GM12873 (cell line): Measurements from ENCODE around the gene BICC1.

Source experiments
- TF ChIP-seq, protein P1 (sequence below): IDR thresholded peaks from 2 replicates; pipeline ENCODE4 v1.5.1; 2012; ENCODE audit warnings: low read depth, mild to moderate bottlenecking, moderate library complexity, low read length, control low read depth; ENCODE audit not compliant: insufficient read depth; ENCODE audit errors: missing control alignments

BICC1 gene

DNA sequence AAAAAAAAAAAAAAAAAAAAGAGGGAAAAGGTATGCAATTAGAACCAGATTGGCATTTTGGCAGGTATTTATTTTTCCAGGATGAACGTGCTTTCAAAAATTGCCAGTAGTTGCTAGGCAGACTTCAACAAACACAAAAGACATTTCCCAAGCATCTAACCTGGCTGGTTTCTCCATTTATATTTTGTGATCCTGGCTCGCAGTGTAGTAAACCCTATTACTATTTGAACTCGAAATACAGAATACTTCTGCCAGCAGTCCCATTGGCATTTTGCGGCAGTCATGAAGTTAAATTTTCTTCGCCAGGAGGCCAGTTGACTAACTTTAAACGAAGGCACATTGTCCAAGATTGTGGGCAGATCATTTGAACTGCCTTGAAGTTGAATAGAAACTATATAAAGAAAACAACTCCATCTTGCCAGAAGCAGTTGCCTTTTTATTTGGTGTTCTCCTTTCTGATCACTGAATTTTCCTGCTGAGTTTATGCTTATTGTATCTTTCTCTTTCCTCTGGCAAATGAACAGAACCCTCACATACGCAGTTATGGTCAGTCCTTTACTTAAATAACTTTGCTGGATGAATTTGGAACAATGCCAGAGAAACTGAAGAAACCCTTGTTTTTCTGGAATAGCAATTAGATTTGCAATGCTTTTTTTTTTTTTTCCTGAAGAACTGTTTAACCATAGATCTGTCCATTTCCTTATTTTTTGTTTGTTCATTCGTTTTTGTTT, 132.9 kb downstream of the BICC1 start:
- TF ChIP-seq, protein P1, sequence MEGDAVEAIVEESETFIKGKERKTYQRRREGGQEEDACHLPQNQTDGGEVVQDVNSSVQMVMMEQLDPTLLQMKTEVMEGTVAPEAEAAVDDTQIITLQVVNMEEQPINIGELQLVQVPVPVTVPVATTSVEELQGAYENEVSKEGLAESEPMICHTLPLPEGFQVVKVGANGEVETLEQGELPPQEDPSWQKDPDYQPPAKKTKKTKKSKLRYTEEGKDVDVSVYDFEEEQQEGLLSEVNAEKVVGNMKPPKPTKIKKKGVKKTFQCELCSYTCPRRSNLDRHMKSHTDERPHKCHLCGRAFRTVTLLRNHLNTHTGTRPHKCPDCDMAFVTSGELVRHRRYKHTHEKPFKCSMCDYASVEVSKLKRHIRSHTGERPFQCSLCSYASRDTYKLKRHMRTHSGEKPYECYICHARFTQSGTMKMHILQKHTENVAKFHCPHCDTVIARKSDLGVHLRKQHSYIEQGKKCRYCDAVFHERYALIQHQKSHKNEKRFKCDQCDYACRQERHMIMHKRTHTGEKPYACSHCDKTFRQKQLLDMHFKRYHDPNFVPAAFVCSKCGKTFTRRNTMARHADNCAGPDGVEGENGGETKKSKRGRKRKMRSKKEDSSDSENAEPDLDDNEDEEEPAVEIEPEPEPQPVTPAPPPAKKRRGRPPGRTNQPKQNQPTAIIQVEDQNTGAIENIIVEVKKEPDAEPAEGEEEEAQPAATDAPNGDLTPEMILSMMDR, result no peak

DNA sequence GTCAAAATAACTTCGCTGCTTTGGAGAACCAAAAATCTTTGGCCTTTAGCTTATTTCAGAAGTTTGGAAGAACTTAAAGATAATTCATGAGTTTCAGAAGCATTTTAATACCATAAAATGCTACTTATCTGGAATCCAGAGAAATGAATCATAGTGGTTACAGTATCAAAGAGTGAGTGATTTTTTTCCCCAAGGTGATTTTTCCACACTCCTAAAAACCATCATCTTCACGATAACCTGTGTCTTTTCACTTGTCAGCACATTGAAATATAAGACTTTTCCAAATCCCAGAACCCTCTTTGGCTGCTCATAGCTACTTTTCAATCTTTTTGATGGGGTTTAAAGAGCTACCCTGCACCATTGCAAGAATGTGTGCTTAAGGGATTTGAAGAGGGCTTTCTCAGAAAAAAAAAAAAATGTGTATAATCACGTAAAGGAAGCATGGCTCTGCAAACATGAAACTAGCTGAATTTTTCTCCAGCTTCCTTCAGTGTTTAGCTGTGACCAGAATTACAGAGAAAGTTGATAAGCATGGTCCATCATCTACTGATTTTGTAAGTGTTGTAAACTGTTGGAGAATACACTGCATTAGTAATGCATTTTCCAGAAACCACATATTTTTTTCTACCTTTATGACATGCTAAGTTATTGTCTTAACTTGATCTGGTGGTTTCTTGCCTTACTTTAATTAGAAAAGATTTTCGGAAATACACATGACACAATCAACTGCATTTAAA, 134.9 kb downstream of the BICC1 start:
- TF ChIP-seq, protein P1, result no peak

DNA sequence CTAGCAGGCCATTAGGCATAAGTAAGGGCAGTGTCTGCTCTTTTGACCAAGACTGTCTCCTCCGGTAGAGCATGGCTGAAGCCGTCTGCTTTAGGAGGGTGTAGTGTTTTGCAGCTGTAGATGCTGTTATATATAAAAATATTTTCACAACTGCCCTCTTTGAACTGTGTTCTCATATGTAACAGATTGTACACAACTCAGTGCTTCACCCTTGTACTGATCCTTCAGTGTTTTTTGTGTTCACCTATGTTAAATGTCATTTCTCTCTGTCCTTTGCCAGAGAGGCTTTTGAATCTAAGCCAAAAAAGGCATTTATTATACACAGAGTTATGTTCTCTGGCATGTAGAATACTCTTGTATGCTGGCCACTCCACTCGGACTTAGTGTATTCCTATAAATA, 135.5 kb downstream of the BICC1 start:
- TF ChIP-seq, protein P1, result no peak

DNA sequence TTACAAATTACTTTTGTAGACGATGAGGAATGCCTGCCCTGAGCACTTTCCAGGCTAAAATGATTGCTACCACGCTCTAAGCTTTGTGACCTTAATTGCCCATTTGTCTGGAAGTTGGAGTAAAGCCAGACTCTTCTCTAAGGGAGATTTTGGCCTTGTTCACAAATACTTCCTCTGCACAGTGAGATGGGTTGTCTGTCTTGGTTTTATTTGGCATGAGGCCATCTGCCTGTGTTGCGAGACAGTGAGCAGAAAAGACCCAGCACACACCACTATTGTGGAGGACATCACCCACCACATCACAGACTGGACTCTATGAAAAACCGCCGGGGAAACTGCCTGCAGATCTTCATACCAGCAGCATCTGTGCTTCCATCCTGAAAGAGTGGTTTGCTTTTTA, 138.4 kb downstream of the BICC1 start:
- TF ChIP-seq, protein P1, result no peak

DNA sequence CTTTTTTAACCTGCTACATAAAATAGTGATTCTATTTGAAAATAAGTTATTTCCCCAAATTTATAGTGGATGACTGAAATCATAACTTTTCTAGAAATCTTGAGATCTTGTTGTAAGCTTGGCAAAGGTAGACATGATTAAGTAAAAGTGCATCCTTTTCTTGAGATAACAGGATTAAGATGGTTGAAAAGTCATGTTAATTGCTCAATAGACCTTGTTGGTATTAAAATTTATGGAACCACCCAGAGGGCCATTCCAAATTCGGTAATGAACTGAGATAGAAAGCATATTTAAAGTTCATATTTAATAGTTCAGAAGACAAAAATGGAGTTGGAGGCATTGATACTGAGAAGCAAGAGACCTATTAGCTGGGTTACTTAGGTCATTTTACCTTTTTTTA, 139.1 kb downstream of the BICC1 start:
- TF ChIP-seq, protein P1, result no peak

DNA sequence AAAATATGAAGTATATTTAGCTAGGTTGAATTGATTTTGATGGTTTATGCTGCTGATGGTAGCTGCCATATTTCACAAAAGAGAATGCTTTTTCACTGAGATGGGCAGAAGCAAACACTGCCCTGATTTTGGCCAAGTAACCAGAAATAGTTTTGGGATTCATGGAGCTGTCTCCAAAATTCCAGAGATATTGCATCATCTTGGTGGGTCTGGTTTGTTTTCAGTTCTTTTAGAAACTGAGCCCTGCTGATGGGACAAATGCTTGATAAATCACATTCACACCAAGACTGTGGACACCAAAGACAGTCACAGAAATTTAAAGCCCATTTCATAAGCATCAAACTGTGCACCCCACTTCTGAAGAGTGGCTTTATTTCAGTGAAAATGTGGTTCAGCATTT, 140.5 kb downstream of the BICC1 start:
- TF ChIP-seq, protein P1, result no peak

DNA sequence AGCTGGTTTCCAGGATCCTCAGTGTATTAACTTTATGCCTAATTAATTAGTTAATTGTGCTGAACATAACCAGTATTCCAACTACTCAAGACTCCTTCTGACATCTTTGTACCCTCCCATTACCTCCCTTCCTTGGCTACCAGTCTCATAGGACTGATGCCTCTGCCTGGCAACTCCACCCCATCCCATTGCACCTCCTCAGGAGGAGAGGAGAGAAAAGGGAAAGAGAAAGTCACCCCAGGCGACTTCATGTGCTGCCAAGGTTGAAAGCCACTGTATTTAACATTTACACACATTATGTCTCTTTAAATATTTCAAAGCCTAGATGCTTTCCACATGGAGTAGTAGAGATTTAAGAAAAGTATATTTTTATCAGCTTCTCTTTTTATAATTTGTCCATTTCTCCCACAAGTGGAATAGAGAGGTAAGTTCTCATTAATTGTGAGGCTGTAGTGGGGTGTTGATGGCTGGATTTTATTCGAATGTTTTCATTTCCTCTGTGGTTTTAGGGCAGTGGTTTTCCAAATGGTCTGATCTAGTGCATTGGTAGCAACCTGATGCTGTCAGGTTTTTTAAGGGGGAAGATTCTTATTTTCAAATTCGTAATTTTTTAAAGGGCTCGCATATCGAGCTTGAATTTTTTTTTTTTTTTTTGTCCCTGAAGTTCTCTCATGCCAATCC, 148.0 kb downstream of the BICC1 start:
- TF ChIP-seq, protein P1, result no peak
